CD14-positive monocyte (primary cell): Measurements from ENCODE around the gene TMEM88. TPM values are rescaled to one million over a fixed set of nuclear protein-coding genes. Genes with fewer than 3 reads are reported as not detected.

ENCODE experiments used
- DNase-seq, 3 donors: peaks; one replicate each; pipeline ENCODE4 v3.0.0-alpha.2; 2011 to 2022
- H2AFZ ChIP-seq: 2 replicates; pipeline ENCODE4 v1.6.0; 2012; ENCODE audit warnings: mild to moderate bottlenecking, low read depth, low read length, inconsistent platforms; ENCODE audit not compliant: insufficient read depth, poor library complexity, severe bottlenecking
- H3K27ac ChIP-seq, 2 donors: 1 replicate in 1 of 2; 2 replicates in 1 of 2; pipeline ENCODE4 v1.5.1; 2012 to 2013; ENCODE audit warnings: low read length in 2 of 2, control low read depth in 1 of 2, inconsistent platforms in 1 of 2, low read depth in 1 of 2, mild to moderate bottlenecking in 1 of 2
- H3K27me3 ChIP-seq, 2 donors: one replicate each; pipeline versions ENCODE4 v1.6.0 to v1.6.1; 2011 to 2013; ENCODE audit warnings: low read length in 2 of 2; ENCODE audit not compliant: control insufficient read depth in 2 of 2, insufficient read depth in 2 of 2
- H3K36me3 ChIP-seq, 2 donors: replicated peaks in 1 of 2; 1 replicate in 1 of 2; 2 replicates in 1 of 2; pipeline versions ENCODE4 v1.5.1 to v1.6.1; 2012 to 2013; ENCODE audit warnings: low read length in 2 of 2, control low read depth in 1 of 2, inconsistent platforms in 1 of 2, mild to moderate bottlenecking in 1 of 2; ENCODE audit not compliant: insufficient read depth in 2 of 2, control insufficient read depth in 1 of 2
- H3K4me1 ChIP-seq, 2 donors: 1 replicate in 1 of 2; 2 replicates in 1 of 2; pipeline versions ENCODE4 v1.5.1 to v1.6.1; 2012 to 2013; ENCODE audit warnings: low read length in 2 of 2, control low read depth in 1 of 2, inconsistent platforms in 1 of 2, mild to moderate bottlenecking in 1 of 2, moderate library complexity in 1 of 2; ENCODE audit not compliant: insufficient read depth in 2 of 2, control insufficient read depth in 1 of 2
- H3K4me2 ChIP-seq: replicated peaks from 2 replicates; pipeline ENCODE3; 2012; ENCODE audit warnings: low read length, moderate library complexity, mild to moderate bottlenecking; ENCODE audit not compliant: poor library complexity, severe bottlenecking; ENCODE audit errors: extremely low read depth
- H3K4me3 ChIP-seq, 3 experiments: fragments of 200-600 bp in 1 of 3; sonication (generic) in 1 of 3; replicated peaks in 1 of 3; 1 replicate in 2 of 3; 2 replicates in 1 of 3; pipeline ENCODE4 v1.5.1; 2011 to 2013; ENCODE audit warnings: low read length in 3 of 3, mild to moderate bottlenecking in 3 of 3, control low read depth in 2 of 3, low read depth in 2 of 3, inconsistent platforms in 1 of 3, moderate library complexity in 1 of 3
- H3K79me2 ChIP-seq: 2 replicates; pipeline ENCODE4 v1.6.0; 2012; ENCODE audit warnings: mild to moderate bottlenecking, control low read depth, inconsistent platforms, low read length, moderate library complexity; ENCODE audit not compliant: insufficient read depth
- H3K9ac ChIP-seq: 2 replicates; pipeline ENCODE4 v1.6.0; 2017; ENCODE audit warnings: low read length, mild to moderate bottlenecking; ENCODE audit not compliant: insufficient read depth, poor library complexity, severe bottlenecking
- H3K9me3 ChIP-seq, 2 donors: replicated peaks in 1 of 2; 1 replicate in 1 of 2; 2 replicates in 1 of 2; pipeline versions ENCODE4 v1.5.1 to v1.6.1; 2012 to 2013; ENCODE audit warnings: low read length in 2 of 2, control low read depth in 1 of 2; ENCODE audit not compliant: control insufficient read depth in 1 of 2, insufficient read depth in 1 of 2
- H4K20me1 ChIP-seq: 2 replicates; pipeline ENCODE4 v1.6.0; 2012; ENCODE audit warnings: mild to moderate bottlenecking, low read length, control low read depth, moderate library complexity; ENCODE audit not compliant: insufficient read depth
- H3K27ac Mint-ChIP-seq, 7 donors: one replicate each; pipeline ENCODE4 v1.8.0; 2020; ENCODE audit warnings: mild to moderate bottlenecking in 7 of 7, mixed read lengths in 7 of 7, moderate library complexity in 6 of 7, inconsistent platforms in 2 of 7
- H3K27me3 Mint-ChIP-seq, 3 donors: one replicate each; pipeline ENCODE4 v1.8.0; 2021 to 2022; ENCODE audit warnings: low read depth in 3 of 3, mild to moderate bottlenecking in 3 of 3, mixed read lengths in 3 of 3, moderate library complexity in 3 of 3, inconsistent platforms in 1 of 3
- H3K36me3 Mint-ChIP-seq, 2 donors: one replicate each; pipeline ENCODE4 v1.8.0; 2020; ENCODE audit warnings: mixed read lengths in 2 of 2, inconsistent platforms in 1 of 2, mild to moderate bottlenecking in 1 of 2
- H3K4me1 Mint-ChIP-seq: one replicate; pipeline ENCODE4 v1.8.0; 2020; ENCODE audit warnings: mild to moderate bottlenecking, mixed read lengths
- H3K4me3 Mint-ChIP-seq, 2 donors: one replicate each; pipeline ENCODE4 v1.8.0; 2020; ENCODE audit warnings: mild to moderate bottlenecking in 2 of 2, mixed read lengths in 2 of 2, moderate library complexity in 1 of 2
- H3K9me3 Mint-ChIP-seq, 7 donors: one replicate each; pipeline ENCODE4 v1.8.0; 2020 to 2022; ENCODE audit warnings: mixed read lengths in 7 of 7, mild to moderate bottlenecking in 6 of 7, moderate library complexity in 6 of 7, inconsistent platforms in 2 of 7
- CTCF ChIP-seq: fragments of 200-600 bp; IDR thresholded peaks from one replicate; pipeline ENCODE4 v1.8.0; 2022; ENCODE audit warnings: antibody characterized with exemption, mild to moderate bottlenecking
- WGBS: methylation state at CpG from one replicate; pipeline ENCODE4 v1.1.5; 2013; ENCODE audit warnings: missing lambda C conversion rate; ENCODE audit not compliant: insufficient coverage; 5-methylcytosine and 5-hydroxymethylcytosine counted together
- intact Hi-C, 2 donors: fragments of 100-400 bp; cut with micrococcal nuclease; formaldehyde crosslinking; loops; one replicate each; pipeline versions ENCODE4 v1.15.0 to v1.15.1; 2023
- polyA plus RNA-seq, 3 donors: library from polyadenylated mRNA; depleted of rRNA in 1 of 3; unstranded in 2 of 3; stranded (reverse) in 1 of 3; fragments of 300-500 nt in 2 of 3; fragments of >200 nt in 1 of 3; fragmentation: Illumina TruSeq in 2 of 3; gene quantifications; 1 replicate in 2 of 3; 2 replicates in 1 of 3; pipeline ENCODE4 v1.2.3, GENCODE V29; 2012 to 2021

TMEM88 gene
- polyA plus RNA-seq, 3 donors: 10.2 TPM; not detected in 2

GRCh38 chr17:7886227-7887037, 31.6 kb downstream of the TMEM88 start:
- Histone ChIP-seq H3K27ac (peak overlapping the region; percentile 37 to 82), H3K9me3 (no peaks in the 10 kb centered on the region), H3K4me1 (peaks cover 66 to 74% of the 10 kb centered on the region in 2 donors), H3K4me2 (peak overlapping the region; percentile 99), H3K36me3 (peaks cover 11 to 19% of the 10 kb centered on the region in 2 donors), H3K9ac (peak overlapping the region; percentile 74), H4K20me1 (peaks cover 13% of the 10 kb centered on the region), H3K27me3 (no peaks in the 10 kb centered on the region), H3K4me3 (peak overlapping the region; percentile 48 to 98 (median 89)), H3K79me2 (peaks cover 86% of the 10 kb centered on the region), H2AFZ (peak overlapping the region; percentile 69)
- intact Hi-C loops: no loop called here
- Mint-ChIP-seq H3K4me3 (no peak overlapping the region), H3K27ac (peak overlapping the region in 1 of 7 donors; percentile 95), H3K4me1 (peaks cover 7% of the 10 kb centered on the region), H3K27me3 (peaks cover 0 to 1% (median 1%) of the 10 kb centered on the region in 3 donors), H3K9me3 (no peaks in the 10 kb centered on the region), H3K36me3 (peaks cover 15 to 22% of the 10 kb centered on the region in 2 donors)
- DNase-seq: no peak
- WGBS: 0% methylated on average over 12 of the region's 30 CpGs
- TF ChIP-seq CTCF: no peak

GRCh38 chr17:7887038-7887481, 32.2 kb downstream of the TMEM88 start:
- Mint-ChIP-seq H3K9me3 (no peaks in the 10 kb centered on the region), H3K36me3 (peaks cover 18 to 27% of the 10 kb centered on the region in 2 donors), H3K4me3 (no peak overlapping the region), H3K27me3 (peaks cover 0 to 1% (median 1%) of the 10 kb centered on the region in 3 donors), H3K4me1 (peaks cover 11% of the 10 kb centered on the region), H3K27ac (no peak overlapping the region)
- Histone ChIP-seq H2AFZ (peak overlapping the region; percentile 69), H3K9me3 (no peaks in the 10 kb centered on the region), H3K9ac (peak overlapping the region; percentile 74), H3K36me3 (peaks cover 14 to 24% of the 10 kb centered on the region in 2 donors), H3K27me3 (no peaks in the 10 kb centered on the region), H3K79me2 (peaks cover 88% of the 10 kb centered on the region), H4K20me1 (peaks cover 13% of the 10 kb centered on the region), H3K4me3 (peak overlapping the region; percentile 48 to 98 (median 89)), H3K4me2 (peak overlapping the region; percentile 99), H3K27ac (peak overlapping the region; percentile 37 to 82), H3K4me1 (peaks cover 63 to 71% of the 10 kb centered on the region in 2 donors)
- WGBS: no CpG with 5 or more reads among the region's 8 CpGs
- intact Hi-C loops: no loop called here
- no peak for TF ChIP-seq CTCF
- no peak for DNase-seq
